CD4-positive, CD25-positive, alpha-beta regulatory T cell (primary cell): ENCODE measurements around the gene KSR1. TPM values are rescaled to one million over a fixed set of nuclear protein-coding genes. Genes with fewer than 3 reads are reported as not detected.

Experiments
- ATAC-seq, 2 donors: fragments of 150-1000 bp; cut with Tn5 transposase; one replicate each; pipeline ENCODE4 v1.10.0; 2021; ENCODE audit warnings: low read depth in 2 of 2, moderate number of reproducible peaks in 2 of 2, moderate library complexity in 1 of 2
- DNase-seq, 3 donors: peaks; one replicate each; pipeline versions ENCODE4 v3.0.0 to v3.0.0-alpha.2; 2012 to 2022; ENCODE audit warnings: mixed read lengths in 1 of 3
- H3K27ac ChIP-seq: one replicate; pipeline ENCODE4 v1.7.0; 2013; ENCODE audit warnings: mild to moderate bottlenecking, low read length; ENCODE audit not compliant: insufficient read depth, poor library complexity, severe bottlenecking
- H3K27me3 ChIP-seq: one replicate; pipeline ENCODE4 v1.7.0; 2013; ENCODE audit warnings: low read length; ENCODE audit not compliant: control insufficient read depth, insufficient read depth
- H3K36me3 ChIP-seq: one replicate; pipeline ENCODE4 v1.7.0; 2013; ENCODE audit warnings: mild to moderate bottlenecking, low read length, moderate library complexity; ENCODE audit not compliant: control insufficient read depth, insufficient read depth
- H3K4me1 ChIP-seq: 2 replicates; pipeline ENCODE4 v1.7.0; 2013; ENCODE audit warnings: mild to moderate bottlenecking, low read length; ENCODE audit not compliant: insufficient read depth, control insufficient read depth, poor library complexity, severe bottlenecking
- H3K4me3 ChIP-seq: one replicate; pipeline ENCODE4 v1.7.0; 2013; ENCODE audit warnings: low read depth, mild to moderate bottlenecking, low read length, moderate library complexity
- H3K9me3 ChIP-seq, 2 experiments: 1 replicate in 1 of 2; 2 replicates in 1 of 2; pipeline ENCODE4 v1.7.0; 2013; ENCODE audit warnings: low read length in 2 of 2, mild to moderate bottlenecking in 1 of 2, moderate library complexity in 1 of 2; ENCODE audit not compliant: control insufficient read depth in 2 of 2
- H3K27ac Mint-ChIP-seq, 3 donors: one replicate each; pipeline ENCODE4 v1.8.0; 2020 to 2022; ENCODE audit warnings: mild to moderate bottlenecking in 3 of 3, mixed read lengths in 3 of 3, moderate library complexity in 2 of 3
- H3K27me3 Mint-ChIP-seq: one replicate; pipeline ENCODE4 v1.8.0; 2022; ENCODE audit warnings: mild to moderate bottlenecking, mixed read lengths
- H3K36me3 Mint-ChIP-seq: one replicate; pipeline ENCODE4 v1.8.0; 2020; ENCODE audit warnings: mixed read lengths
- H3K4me1 Mint-ChIP-seq, 4 donors: one replicate each; pipeline ENCODE4 v1.8.0; 2020 to 2022; ENCODE audit warnings: mixed read lengths in 4 of 4, mild to moderate bottlenecking in 1 of 4
- H3K4me3 Mint-ChIP-seq, 4 donors: one replicate each; pipeline ENCODE4 v1.8.0; 2020 to 2022; ENCODE audit warnings: mild to moderate bottlenecking in 4 of 4, mixed read lengths in 4 of 4, moderate library complexity in 3 of 4
- H3K9me3 Mint-ChIP-seq, 7 donors: one replicate each; pipeline ENCODE4 v1.8.0; 2020 to 2022; ENCODE audit warnings: mixed read lengths in 7 of 7, mild to moderate bottlenecking in 3 of 7, moderate library complexity in 2 of 7
- polyA plus RNA-seq, 4 donors: library from polyadenylated mRNA; unstranded; fragments of 300-500 nt; fragmentation: Illumina TruSeq; gene quantifications; one replicate each; pipeline ENCODE4 v1.2.3, GENCODE V29; 2021
- total RNA-seq: library from RNA; stranded (reverse); gene quantifications from one replicate; pipeline ENCODE4 v1.2.3, GENCODE V29; 2022

The KSR1 gene
- total and polyA plus RNA-seq, 5 donors from 2014 or later, result 1.2 to 69.5 (median 1.7) TPM

GRCh38 chr17:27493088-27493487, 36.8 kb downstream of the KSR1 start:
- Histone ChIP-seq H3K27ac (no peak overlapping the region), H3K4me1 (no peaks in the 10 kb centered on the region), H3K27me3 (no peaks in the 10 kb centered on the region), H3K36me3 (no peaks in the 10 kb centered on the region), H3K4me3 (no peak overlapping the region), H3K9me3 (no peaks in the 10 kb centered on the region)
- Mint-ChIP-seq H3K4me1 (peaks cover 4 to 21% (median 16%) of the 10 kb centered on the region in 4 donors), H3K27me3 (no peaks in the 10 kb centered on the region), H3K9me3 (no peaks in the 10 kb centered on the region), H3K27ac (no peak overlapping the region), H3K4me3 (no peak overlapping the region), H3K36me3 (peaks cover 11% of the 10 kb centered on the region)
- ATAC-seq (no peak), DNase-seq (no peak)

GRCh38 chr17:27494192-27495091, 38.2 kb downstream of the KSR1 start:
- H3K27me3 ChIP-seq, result no peaks in the 10 kb centered on the region
- peaks cover 15% of the 10 kb centered on the region for H3K36me3 Mint-ChIP-seq
- no peak overlapping the region for H3K4me3 ChIP-seq
- DNase-seq (no peak), ATAC-seq (no peak)
- no peaks in the 10 kb centered on the region for H3K9me3 Mint-ChIP-seq
- H3K27me3 Mint-ChIP-seq, result no peaks in the 10 kb centered on the region
- H3K9me3 ChIP-seq, result no peaks in the 10 kb centered on the region
- H3K27ac Mint-ChIP-seq, result peak overlapping the region in 2 of 3 donors; percentile 52 to 85
- no peak overlapping the region for H3K27ac ChIP-seq
- H3K4me1 Mint-ChIP-seq, result peaks cover 5 to 18% (median 9%) of the 10 kb centered on the region in 4 donors
- H3K36me3 ChIP-seq, result no peaks in the 10 kb centered on the region
- no peaks in the 10 kb centered on the region for H3K4me1 ChIP-seq
- no peak overlapping the region for H3K4me3 Mint-ChIP-seq

GRCh38 chr17:27495460-27495859, 39.2 kb downstream of the KSR1 start:
- no peaks in the 10 kb centered on the region for H3K27me3 Mint-ChIP-seq
- Histone ChIP-seq H3K4me1 (no peaks in the 10 kb centered on the region), H3K27me3 (no peaks in the 10 kb centered on the region), H3K4me3 (no peak overlapping the region), H3K9me3 (no peaks in the 10 kb centered on the region), H3K27ac (no peak overlapping the region), H3K36me3 (no peaks in the 10 kb centered on the region)
- DNase-seq (no peak), ATAC-seq (no peak)
- peaks cover 22% of the 10 kb centered on the region for H3K36me3 Mint-ChIP-seq
- peaks cover 0 to 8% (median 0%) of the 10 kb centered on the region in 7 donors for H3K9me3 Mint-ChIP-seq
- peaks cover 5 to 12% (median 9%) of the 10 kb centered on the region in 4 donors for H3K4me1 Mint-ChIP-seq
- H3K27ac Mint-ChIP-seq, result peak overlapping the region in 1 of 3 donors; percentile 75
- H3K4me3 Mint-ChIP-seq, result no peak overlapping the region

GRCh38 chr17:27496005-27496404, 39.8 kb downstream of the KSR1 start:
- Mint-ChIP-seq H3K9me3 (peaks cover 0 to 12% (median 0%) of the 10 kb centered on the region in 7 donors), H3K4me3 (no peak overlapping the region), H3K36me3 (peaks cover 26% of the 10 kb centered on the region), H3K27me3 (no peaks in the 10 kb centered on the region), H3K27ac (peak overlapping the region in 1 of 3 donors; percentile 75), H3K4me1 (peaks cover 5 to 16% (median 9%) of the 10 kb centered on the region in 4 donors)
- H3K36me3 ChIP-seq, result no peaks in the 10 kb centered on the region
- H3K27me3 ChIP-seq, result no peaks in the 10 kb centered on the region
- peaks cover 0 to 3% of the 10 kb centered on the region in 2 experiments for H3K9me3 ChIP-seq
- no peak for DNase-seq
- H3K4me3 ChIP-seq, result no peak overlapping the region
- H3K4me1 ChIP-seq, result no peaks in the 10 kb centered on the region
- H3K27ac ChIP-seq, result no peak overlapping the region
- no peak for ATAC-seq

GRCh38 chr17:27496437-27496943, 40.2 kb downstream of the KSR1 start:
- no peaks in the 10 kb centered on the region for H3K27me3 Mint-ChIP-seq
- H3K27me3 ChIP-seq, result no peaks in the 10 kb centered on the region
- H3K36me3 Mint-ChIP-seq, result peaks cover 26% of the 10 kb centered on the region
- ATAC-seq (no peak), DNase-seq (no peak)
- H3K27ac Mint-ChIP-seq, result no peak overlapping the region
- H3K36me3 ChIP-seq, result no peaks in the 10 kb centered on the region
- H3K4me3 ChIP-seq, result no peak overlapping the region
- peaks cover 0 to 3% of the 10 kb centered on the region in 2 experiments for H3K9me3 ChIP-seq
- no peaks in the 10 kb centered on the region for H3K4me1 ChIP-seq
- H3K27ac ChIP-seq, result no peak overlapping the region
- peaks cover 0 to 13% (median 0%) of the 10 kb centered on the region in 7 donors for H3K9me3 Mint-ChIP-seq
- H3K4me3 Mint-ChIP-seq, result no peak overlapping the region
- peaks cover 5 to 16% (median 9%) of the 10 kb centered on the region in 4 donors for H3K4me1 Mint-ChIP-seq

GRCh38 chr17:27496971-27497370, 40.7 kb downstream of the KSR1 start:
- H3K27ac ChIP-seq, result no peak overlapping the region
- no peaks in the 10 kb centered on the region for H3K36me3 ChIP-seq
- ATAC-seq, result no peak
- H3K4me1 ChIP-seq, result no peaks in the 10 kb centered on the region
- peaks cover 29% of the 10 kb centered on the region for H3K36me3 Mint-ChIP-seq
- H3K9me3 ChIP-seq, result peaks cover 0 to 3% of the 10 kb centered on the region in 2 experiments
- H3K4me1 Mint-ChIP-seq, result peaks cover 5 to 16% (median 9%) of the 10 kb centered on the region in 4 donors
- no peaks in the 10 kb centered on the region for H3K27me3 Mint-ChIP-seq
- no peak for DNase-seq
- no peak overlapping the region for H3K4me3 Mint-ChIP-seq
- peaks cover 0 to 16% (median 0%) of the 10 kb centered on the region in 7 donors for H3K9me3 Mint-ChIP-seq
- no peak overlapping the region for H3K27ac Mint-ChIP-seq
- H3K4me3 ChIP-seq, result no peak overlapping the region
- H3K27me3 ChIP-seq, result no peaks in the 10 kb centered on the region

- peaks cover 0 to 3% of the 10 kb centered on the region in 2 experiments for H3K9me3 ChIP-seq
- H3K27me3 Mint-ChIP-seq, result no peaks in the 10 kb centered on the region
- H3K4me1 Mint-ChIP-seq, result peaks cover 5 to 13% (median 7%) of the 10 kb centered on the region in 4 donors
- H3K36me3 Mint-ChIP-seq, result peaks cover 29% of the 10 kb centered on the region
- no peaks in the 10 kb centered on the region for H3K27me3 ChIP-seq
- no peak overlapping the region for H3K27ac ChIP-seq
- no peak for DNase-seq
- H3K4me3 Mint-ChIP-seq, result no peak overlapping the region
- H3K27ac Mint-ChIP-seq, result no peak overlapping the region
- H3K9me3 Mint-ChIP-seq, result peaks cover 0 to 16% (median 0%) of the 10 kb centered on the region in 7 donors
- ATAC-seq, result no peak
- no peaks in the 10 kb centered on the region for H3K36me3 ChIP-seq
- H3K4me1 ChIP-seq, result no peaks in the 10 kb centered on the region
- no peak overlapping the region for H3K4me3 ChIP-seq
Measured at GRCh38 chr17:27497696-27498095, 41.4 kb downstream of the KSR1 start.
